SH-SY5Y (cell line): ENCODE measurements around the gene TMEM132C.

ENCODE experiments used
- GATA2 ChIP-seq: IDR thresholded peaks from 2 replicates; pipeline ENCODE4 v1.6.1; 2011; ENCODE audit warnings: mild to moderate bottlenecking, low read depth, low read length
- GATA3 ChIP-seq: IDR thresholded peaks from 2 replicates; pipeline ENCODE4 v1.6.1; 2011; ENCODE audit warnings: low read depth, mild to moderate bottlenecking, low read length, moderate library complexity

The TMEM132C gene

DNA sequence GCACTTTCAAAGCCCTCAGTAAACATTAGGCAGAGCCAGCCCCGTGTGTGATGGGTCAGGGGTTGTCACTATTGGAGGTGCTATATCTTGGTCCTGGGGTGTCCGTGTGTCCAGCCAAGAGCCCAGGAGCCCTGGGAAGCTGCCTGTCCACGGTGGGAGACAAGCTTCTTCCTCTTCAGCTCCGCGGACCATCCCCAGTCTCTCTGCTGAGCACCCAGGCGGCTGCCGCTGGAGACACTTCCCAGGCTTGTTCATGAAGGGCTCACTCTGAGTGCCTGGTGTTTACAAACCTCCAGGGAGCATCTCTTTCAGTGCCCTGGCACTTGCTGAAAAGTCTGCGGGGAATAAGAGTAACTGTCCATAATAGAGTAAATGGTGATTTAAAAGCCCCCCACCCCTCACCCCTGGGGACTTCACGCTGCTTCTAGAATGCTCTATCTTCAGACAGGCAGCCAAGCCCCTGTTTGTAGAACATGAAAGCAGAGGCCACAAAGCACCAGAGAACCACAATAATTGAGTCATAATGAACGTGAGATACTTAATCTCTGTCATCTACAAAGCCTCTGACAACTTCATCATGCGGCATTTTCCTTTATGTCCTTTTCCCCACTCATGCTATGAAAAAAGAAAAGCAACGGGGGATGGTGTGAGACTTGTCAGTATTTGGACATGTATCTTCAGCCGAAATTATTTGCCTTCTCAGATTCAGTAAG lies 178.6 kb downstream of the TMEM132C start:
- TF ChIP-seq GATA3 (no peak), GATA2 (no peak)

- TF ChIP-seq GATA2 = peak; percentile 10; the same call in 1 of the 2 replicates
- TF ChIP-seq GATA3 = peak; percentile 40; the same call in 1 of the 2 replicates
These were observed 182.3 kb downstream of the TMEM132C start for GRCh38 chr12:128449146-128449894.

- TF ChIP-seq GATA2 (no peak), GATA3 (no peak)
These were observed 183.8 kb downstream of the TMEM132C start for GRCh38 chr12:128450810-128451209.

DNA sequence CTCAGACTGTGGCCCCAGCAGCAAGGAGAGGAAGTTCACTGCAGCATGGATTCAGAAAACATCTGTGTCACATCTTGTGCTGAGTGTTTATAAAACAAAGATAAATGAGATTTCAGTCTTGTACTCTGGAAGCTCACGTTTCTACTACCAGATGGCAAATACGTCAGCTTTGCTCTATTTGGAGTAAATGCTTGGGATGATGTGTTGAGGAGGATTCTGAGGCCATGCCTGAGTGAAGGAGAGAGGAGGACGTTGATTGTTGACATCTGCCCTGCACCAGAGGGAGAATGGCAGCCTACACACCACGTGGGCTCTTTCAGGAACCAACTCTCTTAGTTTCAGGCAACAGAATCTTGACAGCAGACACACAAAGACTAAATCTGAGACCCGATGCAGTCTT lies 188.9 kb downstream of the TMEM132C start:
- TF ChIP-seq GATA3 (no peak), GATA2 (no peak)

GRCh38 chr12:128456922-128457321 lies 190.0 kb downstream of the TMEM132C start:
- TF ChIP-seq GATA3 (no peak), GATA2 (no peak)

- no peak for TF ChIP-seq GATA2
- no peak for TF ChIP-seq GATA3
These were observed 191.5 kb downstream of the TMEM132C start for GRCh38 chr12:128458301-128458974.

GRCh38 chr12:128459067-128459466 lies 192.1 kb downstream of the TMEM132C start:
- TF ChIP-seq GATA2 (no peak), GATA3 (no peak)

DNA sequence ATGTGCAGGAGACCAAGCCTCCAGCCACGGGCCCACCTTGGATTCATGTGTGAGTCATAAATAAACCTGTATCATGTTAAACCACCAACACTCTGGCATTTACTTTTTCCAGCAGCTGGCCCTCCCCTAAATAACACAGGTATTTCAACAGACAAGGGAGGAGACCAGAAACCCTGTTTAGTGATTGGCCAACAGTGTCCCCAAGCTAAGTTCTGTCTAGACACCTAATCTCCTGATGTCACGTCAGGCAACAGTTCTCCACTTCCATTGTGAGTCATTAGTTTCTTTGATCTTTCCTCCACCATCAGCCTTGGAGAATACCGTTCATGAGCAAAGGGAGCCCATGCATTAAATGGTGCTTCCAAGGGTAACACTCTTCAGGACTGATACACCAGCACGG lies 196.9 kb downstream of the TMEM132C start:
- TF ChIP-seq GATA3 (no peak), GATA2 (no peak)

DNA sequence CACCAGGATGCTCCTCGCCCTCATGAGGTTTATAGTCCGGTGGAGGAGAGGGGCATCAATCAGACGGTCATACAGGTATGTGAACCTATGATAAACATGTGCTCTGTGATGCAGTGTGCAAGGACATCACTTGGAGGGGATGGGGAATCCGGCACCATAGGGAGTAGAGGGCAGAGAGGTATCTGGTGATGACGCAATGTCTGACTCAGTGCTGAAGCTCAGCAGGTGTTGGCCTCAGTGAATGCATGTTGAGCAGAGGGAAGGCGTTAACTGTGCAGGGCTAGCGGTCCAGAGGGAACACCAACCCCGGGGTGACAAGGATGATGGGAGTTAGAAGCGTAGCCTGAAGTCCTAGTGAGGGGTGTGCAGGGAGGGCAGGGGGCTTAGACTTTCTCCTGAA lies 200.9 kb downstream of the TMEM132C start:
- TF ChIP-seq GATA3 (no peak), GATA2 (no peak)

- TF ChIP-seq GATA3 (no peak), GATA2 (no peak)
These were observed 202.0 kb downstream of the TMEM132C start for GRCh38 chr12:128468926-128469325.

- TF ChIP-seq GATA2 = no peak
- TF ChIP-seq GATA3 = no peak
These were observed 204.5 kb downstream of the TMEM132C start for GRCh38 chr12:128471491-128471890.

- TF ChIP-seq GATA3 = no peak
- no peak for TF ChIP-seq GATA2
These were observed 207.9 kb downstream of the TMEM132C start for GRCh38 chr12:128474916-128475315.

DNA sequence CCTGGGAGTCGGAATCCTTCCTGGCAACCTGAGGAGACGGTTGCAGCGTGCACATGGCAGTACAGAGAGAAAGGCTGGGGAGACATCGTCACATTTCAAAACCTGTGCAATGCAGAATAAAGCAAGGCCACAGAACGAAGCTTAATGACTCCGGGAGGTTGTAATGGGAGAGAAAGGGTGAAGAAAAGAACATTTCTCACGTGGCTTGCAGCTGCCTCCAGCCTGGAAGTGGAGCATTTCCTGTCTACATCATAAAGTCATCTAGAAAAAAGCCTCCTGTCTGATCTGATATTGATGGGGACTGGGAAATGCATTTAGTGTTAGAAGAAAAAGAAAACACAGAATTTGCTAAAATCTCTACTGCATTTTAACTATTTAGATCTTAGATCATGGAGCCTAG lies 209.3 kb downstream of the TMEM132C start:
- TF ChIP-seq GATA3 (no peak), GATA2 (no peak)

- TF ChIP-seq GATA3 (no peak), GATA2 (no peak)
These were observed 216.7 kb downstream of the TMEM132C start for GRCh38 chr12:128483526-128484255.
